GM18511 (cell line): Measurements from ENCODE around the gene CFHR5.
A peak's percentile ranks its signal among the peaks of the same experiment; 100 is the strongest.
"Not testable (repeated sequence)": the region's sequence is repeated elsewhere in the genome, so short reads cannot be mapped to it uniquely, and the experiment has no call there.

Experiments
- ATAC-seq: cut with Tn5 transposase; IDR thresholded peaks from one replicate; pipeline ENCODE4 v1.9.1; 2021; ENCODE audit warnings: mild to moderate bottlenecking, moderate library complexity; ENCODE audit not compliant: unreplicated experiment

The CFHR5 gene

DNA sequence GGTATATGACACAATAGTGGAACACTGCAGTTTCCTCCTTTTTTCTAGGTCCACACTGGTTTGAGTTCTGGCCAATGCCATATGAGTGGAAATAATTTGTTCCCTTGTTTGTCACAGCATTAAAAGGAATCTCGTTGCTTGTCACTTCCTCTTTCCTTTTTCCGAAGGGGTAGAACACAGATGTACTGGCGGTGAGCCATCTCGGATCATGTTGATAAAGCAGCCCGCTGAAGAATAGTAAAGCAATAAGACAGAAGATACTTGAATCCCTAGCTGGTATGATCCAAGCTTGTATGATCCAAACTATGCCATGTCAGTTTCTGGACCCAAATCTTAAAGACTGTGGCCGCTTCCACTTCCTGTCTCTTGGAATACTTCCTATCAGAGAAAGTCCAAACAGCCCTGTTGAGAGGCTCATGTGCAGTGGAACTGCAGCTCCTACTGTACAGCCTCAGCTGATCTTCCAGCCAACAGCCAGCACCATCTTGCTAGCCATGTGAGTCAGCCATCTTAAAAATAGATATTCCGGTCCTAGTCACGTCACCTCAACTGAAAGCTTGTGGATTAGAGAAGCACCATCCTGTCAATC is 40.3 kb downstream of the CFHR5 start:
- no peak for ATAC-seq

- ATAC-seq = no peak
Measured at GRCh38 chr1:197021716-197022115, 44.4 kb downstream of the CFHR5 start.

DNA sequence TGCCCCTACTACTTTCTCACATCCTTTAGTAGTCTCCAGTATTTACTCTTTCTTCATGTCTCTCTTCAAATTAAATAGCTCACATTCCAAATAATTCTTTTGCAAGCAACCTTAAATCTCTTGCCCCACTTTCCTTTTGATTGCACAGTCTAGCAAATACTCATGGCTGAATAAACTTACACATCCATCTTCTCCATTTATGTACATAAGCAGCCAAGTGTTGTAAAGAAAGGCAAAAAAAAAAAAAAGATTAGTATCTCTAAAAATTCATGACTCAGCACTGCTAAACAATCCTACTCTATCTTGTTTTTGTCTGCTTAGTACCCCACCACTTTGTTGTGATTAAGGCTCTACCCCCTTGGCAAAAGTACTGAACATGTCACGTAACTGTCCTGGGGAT is 47.1 kb downstream of the CFHR5 start:
- no peak for ATAC-seq

DNA sequence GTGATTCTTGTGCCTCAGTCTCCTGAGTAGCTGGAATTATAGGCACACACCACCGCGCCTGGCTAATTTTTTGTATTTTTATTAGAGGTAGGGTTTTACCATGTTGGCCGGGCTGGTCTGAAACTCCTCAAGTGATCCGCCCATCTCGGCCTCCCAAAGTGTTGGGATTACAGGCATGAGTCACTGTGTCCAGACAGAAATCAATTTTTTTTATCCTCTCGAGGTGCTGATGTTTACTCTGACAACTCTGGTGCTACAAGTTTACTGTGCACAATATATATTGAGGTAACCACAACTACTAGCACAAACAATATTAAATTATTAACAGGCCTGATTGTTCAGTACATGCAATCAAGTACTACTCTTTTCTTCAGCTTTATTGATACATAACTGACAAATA is 50.0 kb downstream of the CFHR5 start:
- ATAC-seq = no peak

GRCh38 chr1:197029749-197030148 is 52.4 kb downstream of the CFHR5 start:
- no peak for ATAC-seq

GRCh38 chr1:197034631-197035339 is 57.4 kb downstream of the CFHR5 start:
- not testable (repeated sequence) for ATAC-seq

DNA sequence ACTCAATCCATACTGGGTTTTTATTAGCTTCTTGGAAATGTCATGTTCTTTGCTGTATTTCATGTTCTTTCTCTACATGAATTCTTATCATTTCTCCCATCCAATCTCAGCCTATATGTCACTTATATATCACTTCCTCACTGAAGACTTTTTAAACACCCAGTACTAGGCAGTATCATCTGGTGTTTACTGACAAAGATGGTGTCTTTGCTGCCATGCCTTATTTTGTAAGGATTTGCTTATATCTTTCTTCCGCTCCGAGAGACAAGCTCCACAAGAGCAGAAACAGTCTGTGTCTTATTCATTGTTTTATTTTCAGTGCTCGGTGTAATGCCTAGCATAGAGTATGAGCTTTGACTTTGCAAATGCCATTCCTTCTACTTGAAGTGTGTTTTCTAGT is 59.5 kb downstream of the CFHR5 start:
- no peak for ATAC-seq

GRCh38 chr1:197041486-197042353 is 64.4 kb downstream of the CFHR5 start:
- peak; percentile 82 for ATAC-seq

DNA sequence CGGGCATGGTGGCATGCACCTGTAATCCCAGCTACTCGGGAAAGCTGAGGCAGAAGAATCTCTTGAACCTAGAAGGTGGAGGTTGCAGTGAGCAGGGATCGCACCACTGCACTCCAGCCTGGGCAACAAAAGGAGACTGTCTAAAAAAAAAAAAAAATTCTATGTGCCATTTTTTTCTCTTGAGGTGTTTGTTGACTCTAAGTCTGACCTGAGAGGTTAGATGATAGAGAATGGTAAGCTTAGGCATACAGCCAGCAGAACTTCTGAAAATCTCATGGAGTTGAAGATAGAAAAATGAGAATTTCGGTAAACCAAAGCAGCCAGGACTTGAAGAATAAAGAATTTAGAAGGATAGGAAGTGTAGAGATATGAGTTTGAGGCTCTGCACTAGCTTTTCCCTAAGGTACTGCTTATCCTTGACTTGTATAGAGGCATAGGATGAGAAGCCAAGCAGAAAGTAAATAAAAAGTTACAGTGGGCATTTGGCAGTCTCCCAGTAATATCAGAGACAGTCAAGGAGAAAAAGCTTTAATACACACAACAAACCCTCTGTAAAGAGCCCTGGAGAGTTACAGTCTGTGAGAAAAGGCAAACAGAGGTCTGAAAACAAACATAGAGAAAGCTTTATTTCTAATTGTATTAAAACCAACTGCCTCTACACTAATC is 65.5 kb downstream of the CFHR5 start:
- ATAC-seq = no peak

GRCh38 chr1:197049100-197049499 is 71.7 kb downstream of the CFHR5 start:
- no peak for ATAC-seq
